WTC11 (cell line): Measurements from ENCODE around the gene DDX20.
"Not testable (repeated sequence)": the region's sequence is repeated elsewhere in the genome, so short reads cannot be mapped to it uniquely, and the experiment has no call there.

Experiments used
- HMGA2 ChIP-seq: fragments of 250-450 bp; sonication (Bioruptor Pico); IDR thresholded peaks from 2 replicates; pipeline ENCODE4 v1.4.0; 2021; ENCODE audit warnings: mild to moderate bottlenecking, moderate library complexity
- NR2C2 ChIP-seq: sonication (generic); formaldehyde crosslinking; IDR thresholded peaks from 2 replicates; pipeline ENCODE4 v1.8.0; 2022; ENCODE audit warnings: mild to moderate bottlenecking, missing genetic modification reagents

- not testable (repeated sequence) for TF ChIP-seq HMGA2; NR2C2 (CRISPR knock-in tag)
Observed at GRCh38 chr1:111742292-111742691, 13.4 kb upstream of the DDX20 start.
